Spleen (tissue), 11 donors: ENCODE data around the gene SDK1. TPM values are rescaled to one million over a fixed set of nuclear protein-coding genes. Genes with fewer than 3 reads are reported as not detected.

Source experiments
- DNase-seq: peaks from one replicate; pipeline ENCODE4 v3.0.0-alpha.2; 2020
- H3K27ac ChIP-seq, 8 donors: fragments of 200-600 bp; sonication (generic) in 7 of 8; 1 replicate in 4 of 8; 2 replicates in 4 of 8; pipeline versions ENCODE4 v1.5.0 to v1.8.0; 2016 to 2021; ENCODE audit warnings: inconsistent platforms in 4 of 8, mild to moderate bottlenecking in 4 of 8, moderate library complexity in 1 of 8
- H3K27me3 ChIP-seq, 7 donors: fragments of 200-600 bp; sonication (generic) in 6 of 7; replicated peaks in 1 of 7; 1 replicate in 4 of 7; 2 replicates in 3 of 7; pipeline versions ENCODE4 v1.5.0 to v1.8.0; 2016 to 2021; ENCODE audit warnings: inconsistent platforms in 3 of 7, mild to moderate bottlenecking in 1 of 7
- H3K36me3 ChIP-seq, 6 donors: fragments of 200-600 bp; sonication (generic) in 5 of 6; 1 replicate in 4 of 6; 2 replicates in 2 of 6; pipeline versions ENCODE4 v1.5.0 to v1.8.0; 2016 to 2021; ENCODE audit warnings: inconsistent platforms in 2 of 6
- H3K4me1 ChIP-seq, 6 donors: fragments of 200-600 bp; sonication (generic) in 5 of 6; 1 replicate in 3 of 6; 2 replicates in 3 of 6; pipeline versions ENCODE4 v1.5.0 to v1.8.0; 2016 to 2021; ENCODE audit warnings: inconsistent platforms in 3 of 6
- H3K4me3 ChIP-seq, 8 donors: fragments of 200-600 bp; sonication (generic) in 7 of 8; 1 replicate in 4 of 8; 2 replicates in 4 of 8; pipeline versions ENCODE4 v1.5.0 to v1.8.0; 2016 to 2021; ENCODE audit warnings: inconsistent platforms in 4 of 8, mild to moderate bottlenecking in 4 of 8, moderate library complexity in 2 of 8
- H3K9me3 ChIP-seq, 8 donors: fragments of 200-600 bp; sonication (generic) in 7 of 8; 1 replicate in 4 of 8; 2 replicates in 4 of 8; pipeline versions ENCODE4 v1.5.0 to v1.8.0; 2016 to 2021; ENCODE audit warnings: inconsistent platforms in 4 of 8
- CTCF ChIP-seq, 11 experiments: fragments of 200-600 bp in 7 of 11; fragments of 450-650 bp in 4 of 11; sonication (generic) in 4 of 11; IDR thresholded peaks in 8 of 11; conservative IDR thresholded peaks in 3 of 11; 1 replicate in 7 of 11; 2 replicates in 4 of 11; pipeline versions ENCODE4 v1.4.0 to v1.8.0; 2016 to 2021; ENCODE audit warnings: antibody characterized with exemption in 11 of 11, inconsistent platforms in 4 of 11, mild to moderate bottlenecking in 1 of 11
- POLR2A ChIP-seq, 3 donors: fragments of 450-650 bp; IDR thresholded peaks; one replicate each; pipeline ENCODE4 v1.5.1; 2017; ENCODE audit warnings: antibody characterized with exemption in 3 of 3, mild to moderate bottlenecking in 1 of 3
- POLR2AphosphoS5 ChIP-seq, 3 donors: sonication (generic); formaldehyde crosslinking; IDR thresholded peaks; one replicate each; pipeline ENCODE4 v1.5.1; 2017; ENCODE audit warnings: antibody characterized with exemption in 3 of 3
- WGBS, 5 donors: extraction: QIAGEN DNeasy Blood & Tissue Kit in 3 of 5; methylation state at CpG; one replicate each; pipeline versions ENCODE4 v1.1.5 to v1.1.7; 2013 to 2018; 5-methylcytosine and 5-hydroxymethylcytosine counted together
- intact Hi-C: fragments of 100-400 bp; cut with DNase I; formaldehyde crosslinking; loops from one replicate; pipeline ENCODE4 v1.15.0; 2023; ENCODE audit warnings: low total_unique reads
- polyA plus RNA-seq, 3 donors: library from polyadenylated mRNA; stranded (reverse); fragments of 200-250 nt; gene quantifications; one replicate each; pipeline ENCODE4 v1.2.1, GENCODE V29; 2013
- total RNA-seq, 7 donors: library from RNA; depleted of rRNA in 3 of 7; stranded (reverse); fragments of >200 nt in 3 of 7; fragmentation: NEBNext Ultra II Directional in 4 of 7; extraction: Animal tissue kit (Norgen Biotek cat#: 25700) in 4 of 7; gene quantifications; one replicate each; pipeline versions ENCODE4 v1.1.0 to v1.2.1, GENCODE V29; 2016 to 2021
- donor health status: healthy with polysubstance abuse.
- donor health status: DM: no; HTN: no; CAD: no; lungs with moderate emphysema.
- donor health status: DM: no; HTN: no; CAD: no.
- donor health status: Bipolar disorder and iron deficiency.
- donor health status: healthy.
- donor health status: DM: no; HTN: no; CAD: no.
- donor health status: DM: yes; HTN: yes; CAD: no.

SDK1 gene
- total and polyA plus RNA-seq, 10 donors = 3.2 to 54.1 (median 35.1) TPM

GRCh38 chr7:3973264-3973663 lies 672.2 kb downstream of the SDK1 start:
- WGBS, 5 donors = 82 to 88% (median 86%) methylated on average over 3 of the region's 3 CpGs
- DNase-seq = no peak

DNA sequence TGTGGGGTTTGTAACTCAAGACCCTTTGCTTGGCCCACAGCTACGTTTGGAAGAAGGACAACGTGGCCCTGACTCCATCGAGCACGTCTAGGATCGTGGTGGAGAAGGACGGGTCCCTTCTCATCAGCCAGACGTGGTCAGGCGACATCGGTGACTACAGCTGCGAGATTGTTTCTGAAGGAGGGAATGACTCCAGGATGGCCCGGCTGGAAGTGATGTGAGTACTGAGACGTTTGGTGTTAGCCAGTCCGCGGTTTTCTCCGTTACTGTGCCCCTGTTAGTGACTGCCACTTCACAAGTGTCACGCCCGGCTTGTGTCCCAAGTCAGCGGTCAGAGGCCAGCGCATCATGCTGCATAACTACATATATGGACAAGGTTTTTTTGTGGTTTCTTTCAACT lies 673.3 kb downstream of the SDK1 start:
- 82 to 93% (median 91%) methylated on average over 19 of the region's 19 CpGs for WGBS, 5 donors
- TF ChIP-seq POLR2A (IDR thresholded peaks at IDR 0.05) (no peak), CTCF (IDR thresholded peaks at IDR 0.05 in 8 of 11, conservative IDR thresholded peaks at IDR 0.05 in 3 of 11) (no peak), POLR2AphosphoS5 (IDR thresholded peaks at IDR 0.05) (no peak)
- Histone ChIP-seq H3K27ac (no peak overlapping the region), H3K36me3 (peaks cover 0 to 8% (median 0%) of the 10 kb centered on the region in 6 donors), H3K27me3 (no peaks in the 10 kb centered on the region), H3K4me1 (no peaks in the 10 kb centered on the region), H3K4me3 (no peak overlapping the region), H3K9me3 (no peaks in the 10 kb centered on the region)
- intact Hi-C loops = no loop called here
- DNase-seq = no peak

More at GRCh38 chr7:3973264-3973663, 672.2 kb downstream of the SDK1 start:
- intact Hi-C loops = no loop called here
- no peaks in the 10 kb centered on the region for H3K27me3 ChIP-seq
- TF ChIP-seq CTCF (IDR thresholded peaks at IDR 0.05 in 8 of 11, conservative IDR thresholded peaks at IDR 0.05 in 3 of 11) (no peak), POLR2AphosphoS5 (IDR thresholded peaks at IDR 0.05) (no peak), POLR2A (IDR thresholded peaks at IDR 0.05) (no peak)
- no peaks in the 10 kb centered on the region for H3K9me3 ChIP-seq
- no peak overlapping the region for H3K27ac ChIP-seq
- no peaks in the 10 kb centered on the region for H3K4me1 ChIP-seq
- no peak overlapping the region for H3K4me3 ChIP-seq
- H3K36me3 ChIP-seq = peaks cover 0 to 14% (median 0%) of the 10 kb centered on the region in 6 donors

- DNase-seq = no peak
- Histone ChIP-seq H3K4me1 (no peaks in the 10 kb centered on the region), H3K36me3 (peaks cover 0 to 8% (median 0%) of the 10 kb centered on the region in 6 donors), H3K27me3 (no peaks in the 10 kb centered on the region), H3K9me3 (no peaks in the 10 kb centered on the region), H3K27ac (no peak overlapping the region), H3K4me3 (no peak overlapping the region)
- intact Hi-C loops = no loop called here
- TF ChIP-seq CTCF (IDR thresholded peaks at IDR 0.05 in 8 of 11, conservative IDR thresholded peaks at IDR 0.05 in 3 of 11) (no peak), POLR2A (IDR thresholded peaks at IDR 0.05) (no peak), POLR2AphosphoS5 (IDR thresholded peaks at IDR 0.05) (no peak)
- 93 to 95% (median 94%) methylated on average over 6 of the region's 6 CpGs for WGBS, 5 donors
These were observed 674.3 kb downstream of the SDK1 start for GRCh38 chr7:3975371-3975770.

- Histone ChIP-seq H3K9me3 (peaks cover 0 to 8% (median 0%) of the 10 kb centered on the region in 8 donors), H3K4me1 (no peaks in the 10 kb centered on the region), H3K27me3 (no peaks in the 10 kb centered on the region), H3K4me3 (no peak overlapping the region), H3K36me3 (peaks cover 0 to 8% (median 0%) of the 10 kb centered on the region in 6 donors), H3K27ac (no peak overlapping the region)
- intact Hi-C loops = no loop called here
- DNase-seq = no peak
- 91 to 97% (median 95%) methylated on average over 11 to 12 of the region's 12 CpGs for WGBS, 5 donors
- TF ChIP-seq POLR2A (IDR thresholded peaks at IDR 0.05) (no peak), CTCF (IDR thresholded peaks at IDR 0.05 in 8 of 11, conservative IDR thresholded peaks at IDR 0.05 in 3 of 11) (no peak), POLR2AphosphoS5 (IDR thresholded peaks at IDR 0.05) (no peak)
These were observed 676.3 kb downstream of the SDK1 start for GRCh38 chr7:3977391-3977790.
